Measurements from ENCODE around the gene LIPK. TPM values are rescaled to one million over a fixed set of nuclear protein-coding genes. Genes with fewer than 3 reads are reported as not detected.

The LIPK gene
- polyA plus RNA-seq, 1 donor: not detected

- DNase-seq (ENCODE audit: low read depth): no peak
Observed at GRCh38 chr10:88786032-88786770, 80.2 kb downstream of the LIPK start.

- no peak for DNase-seq (ENCODE audit: low read depth)
Observed at GRCh38 chr10:88787463-88787862, 81.4 kb downstream of the LIPK start.

GRCh38 chr10:88788924-88789323 is 82.9 kb downstream of the LIPK start:
- no peak for DNase-seq (ENCODE audit: low read depth)

GRCh38 chr10:88791924-88792323 is 85.9 kb downstream of the LIPK start:
- no peak for DNase-seq (ENCODE audit: low read depth)

- no peak for DNase-seq (ENCODE audit: low read depth)
Observed at GRCh38 chr10:88792661-88793060, 86.6 kb downstream of the LIPK start.

- DNase-seq (ENCODE audit: low read depth): no peak
Observed at GRCh38 chr10:88793712-88794299, 87.8 kb downstream of the LIPK start.

GRCh38 chr10:88794731-88795130 is 88.7 kb downstream of the LIPK start:
- no peak for DNase-seq (ENCODE audit: low read depth)

GRCh38 chr10:88800152-88801125 is 94.4 kb downstream of the LIPK start:
- DNase-seq (ENCODE audit: low read depth): no peak

Other genes starting within 250 kb of the LIPK start
- gene RNLS, start 122.9 kb upstream of the LIPK start, polyA plus RNA-seq (ENCODE audit: insufficient read length): 2.1 TPM
- gene LIPJ, start 119.5 kb upstream of the LIPK start, polyA plus RNA-seq (ENCODE audit: insufficient read length): not detected
- not detected for gene LIPF, start 41.8 kb upstream of the LIPK start, polyA plus RNA-seq (ENCODE audit: insufficient read length)
- gene LIPN, start 53.8 kb downstream of the LIPK start, polyA plus RNA-seq (ENCODE audit: insufficient read length): not detected
- not detected for gene LIPM, start 96.5 kb downstream of the LIPK start, polyA plus RNA-seq (ENCODE audit: insufficient read length)
- gene ANKRD22, start 145.6 kb downstream of the LIPK start, polyA plus RNA-seq (ENCODE audit: insufficient read length): 0.11 TPM
- gene STAMBPL1, start 174.0 kb downstream of the LIPK start, polyA plus RNA-seq (ENCODE audit: insufficient read length): 6.5 TPM
- 183 TPM for gene ACTA2, start 246.5 kb downstream of the LIPK start, polyA plus RNA-seq (ENCODE audit: insufficient read length)